Fibroblast of skin of left biceps (primary cell): Measurements from ENCODE around the gene POLDIP2.

Experiments
- DNase-seq, 2 experiments: peaks; one replicate each; pipeline ENCODE4 v3.0.0-alpha.2; 2013; ENCODE audit warnings: low read depth in 2 of 2

POLDIP2 gene

GRCh38 chr17:28357061-28357900 is at the start of gene POLDIP2:
Gene POLDIP2, minus strand, starts transcription at chr17:28357527. Its CDS starts 79 bp downstream, at chr17:28357448.
- DNase-seq, result peak; percentile 85 to 87

GRCh38 chr17:28406473-28406814 is 49.1 kb upstream of the POLDIP2 start:
- no peak for DNase-seq

GRCh38 chr17:28405632-28406472 is 48.5 kb upstream of the POLDIP2 start, which contains the start of gene SLC46A1:
Gene SLC46A1, minus strand, starts transcription at chr17:28406212. Its CDS starts 98 bp downstream, at chr17:28406114.
- no peak for DNase-seq

GRCh38 chr17:28404812-28405570 is 47.7 kb upstream of the POLDIP2 start:
- no peak for DNase-seq

- DNase-seq, result no peak
These were observed 47.1 kb upstream of the POLDIP2 start for GRCh38 chr17:28404461-28404811.

- no peak for DNase-seq
These were observed 46.7 kb upstream of the POLDIP2 start for GRCh38 chr17:28404007-28404406.

GRCh38 chr17:28402844-28403243 is 45.5 kb upstream of the POLDIP2 start:
- no peak for DNase-seq

GRCh38 chr17:28402224-28402630 is 44.9 kb upstream of the POLDIP2 start:
- no peak for DNase-seq

- no peak for DNase-seq
These were observed 42.5 kb upstream of the POLDIP2 start for GRCh38 chr17:28399808-28400207.

- no peak for DNase-seq
These were observed 41.1 kb upstream of the POLDIP2 start for GRCh38 chr17:28398280-28398981.

GRCh38 chr17:28397687-28398279 is 40.5 kb upstream of the POLDIP2 start:
- DNase-seq, result no peak

- DNase-seq, result no peak
These were observed 39.9 kb upstream of the POLDIP2 start for GRCh38 chr17:28397275-28397674.

- DNase-seq, result no peak
These were observed 39.4 kb upstream of the POLDIP2 start for GRCh38 chr17:28396635-28397239.

- no peak for DNase-seq
These were observed 38.6 kb upstream of the POLDIP2 start for GRCh38 chr17:28395968-28396367.

GRCh38 chr17:28395426-28395825 is 38.1 kb upstream of the POLDIP2 start:
- no peak for DNase-seq

GRCh38 chr17:28394337-28395116 is 37.2 kb upstream of the POLDIP2 start:
- no peak for DNase-seq

- no peak for DNase-seq
These were observed 35.2 kb upstream of the POLDIP2 start for GRCh38 chr17:28392491-28392890.

- DNase-seq, result no peak
These were observed 34.1 kb upstream of the POLDIP2 start for GRCh38 chr17:28391401-28391800.

GRCh38 chr17:28390984-28391383 is 33.7 kb upstream of the POLDIP2 start:
- DNase-seq, result no peak

- no peak for DNase-seq
These were observed 33.2 kb upstream of the POLDIP2 start for GRCh38 chr17:28390563-28390962.
